ENCODE data around the gene CACNA1S. TPM values are rescaled to one million over a fixed set of nuclear protein-coding genes. Genes with fewer than 3 reads are reported as not detected.

CACNA1S gene
- polyA plus RNA-seq, 3 donors from 2014 or later: not detected

DNA sequence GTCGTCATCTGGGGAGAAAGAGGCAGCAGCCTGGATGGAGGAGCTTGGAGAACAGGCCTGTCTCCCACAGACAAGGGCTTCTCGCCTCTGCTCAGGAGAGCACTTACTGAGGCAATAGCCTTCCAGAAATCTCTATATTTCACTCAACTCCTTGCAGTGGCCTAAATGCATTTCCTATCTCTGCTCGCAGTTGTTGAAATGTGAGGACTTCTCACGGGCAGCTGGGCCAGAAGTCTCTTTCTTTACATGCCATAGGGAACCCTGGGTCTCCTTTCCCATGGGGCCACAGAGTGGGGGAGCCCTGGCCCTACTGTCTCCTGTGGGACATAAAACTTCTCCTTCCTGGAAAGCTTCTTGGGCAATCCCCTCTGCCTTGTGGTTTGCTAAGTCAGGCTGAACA is 45.2 kb downstream of the CACNA1S start:
- peaks cover 0 to 2% (median 0%) of the 10 kb centered on the region in 3 donors for H3K27me3 Mint-ChIP-seq (ENCODE audit: low read depth in 3 of 3)

DNA sequence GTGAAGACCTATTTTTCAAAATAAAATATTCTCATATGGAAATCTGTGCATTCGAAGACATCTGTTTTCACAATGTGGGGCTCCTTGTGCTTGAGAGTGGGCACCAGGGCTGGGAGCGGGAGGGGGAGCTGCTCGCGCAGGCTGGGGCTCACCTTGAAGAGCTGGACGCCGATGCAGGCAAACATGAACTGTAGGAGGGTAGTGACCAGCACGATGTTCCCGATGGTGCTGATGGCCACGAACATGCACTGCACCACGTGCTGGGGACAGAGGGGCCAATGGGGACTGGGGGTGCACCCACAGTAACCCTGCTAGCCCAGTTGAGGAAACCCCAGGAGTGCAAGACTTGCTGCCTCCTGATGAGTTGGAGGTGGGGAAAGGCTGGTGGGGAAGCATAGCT is 46.5 kb downstream of the CACNA1S start:
- Mint-ChIP-seq H3K9me3 (peaks cover 0 to 1% (median 0%) of the 10 kb centered on the region in 6 donors), H3K27me3 (ENCODE audit: low read depth in 3 of 3) (peaks cover 0 to 2% (median 0%) of the 10 kb centered on the region in 3 donors), H3K4me3 (no peak overlapping the region), H3K4me1 (no peaks in the 10 kb centered on the region), H3K36me3 (no peaks in the 10 kb centered on the region), H3K27ac (no peak overlapping the region)
- no peak for DNase-seq

More for the DNA sequence above, 45.2 kb downstream of the CACNA1S start:
- no peaks in the 10 kb centered on the region for H3K36me3 Mint-ChIP-seq
- no peak for DNase-seq
- no peak overlapping the region for H3K4me3 Mint-ChIP-seq
- H3K27ac Mint-ChIP-seq: no peak overlapping the region
- no peaks in the 10 kb centered on the region for H3K4me1 Mint-ChIP-seq
- H3K9me3 Mint-ChIP-seq: peaks cover 0 to 1% (median 0%) of the 10 kb centered on the region in 6 donors

DNA sequence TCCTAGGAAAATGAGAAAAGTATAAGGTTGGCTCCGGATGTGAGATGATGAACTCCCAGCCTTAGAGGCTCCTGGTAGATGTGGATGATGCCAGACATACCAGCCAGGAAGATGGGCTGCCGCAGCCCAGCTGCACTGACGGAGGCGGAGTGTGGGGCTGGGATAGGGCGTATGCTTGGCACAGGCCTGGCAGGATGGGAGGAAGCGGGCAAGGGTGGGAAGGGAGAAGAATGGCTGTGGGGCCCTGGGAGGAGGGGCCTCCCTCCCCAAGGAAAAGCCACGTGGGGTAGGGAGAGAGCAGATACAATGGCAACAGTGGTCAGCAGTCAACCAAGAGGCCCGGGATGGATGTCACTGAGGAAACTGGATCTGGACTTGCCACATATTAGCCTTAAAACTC is 47.4 kb downstream of the CACNA1S start:
- Mint-ChIP-seq H3K9me3 (peaks cover 0 to 1% (median 0%) of the 10 kb centered on the region in 6 donors), H3K4me1 (no peaks in the 10 kb centered on the region), H3K27me3 (ENCODE audit: low read depth in 3 of 3) (peaks cover 0 to 2% (median 0%) of the 10 kb centered on the region in 3 donors), H3K27ac (no peak overlapping the region), H3K4me3 (no peak overlapping the region), H3K36me3 (no peaks in the 10 kb centered on the region)
- no peak for DNase-seq

DNA sequence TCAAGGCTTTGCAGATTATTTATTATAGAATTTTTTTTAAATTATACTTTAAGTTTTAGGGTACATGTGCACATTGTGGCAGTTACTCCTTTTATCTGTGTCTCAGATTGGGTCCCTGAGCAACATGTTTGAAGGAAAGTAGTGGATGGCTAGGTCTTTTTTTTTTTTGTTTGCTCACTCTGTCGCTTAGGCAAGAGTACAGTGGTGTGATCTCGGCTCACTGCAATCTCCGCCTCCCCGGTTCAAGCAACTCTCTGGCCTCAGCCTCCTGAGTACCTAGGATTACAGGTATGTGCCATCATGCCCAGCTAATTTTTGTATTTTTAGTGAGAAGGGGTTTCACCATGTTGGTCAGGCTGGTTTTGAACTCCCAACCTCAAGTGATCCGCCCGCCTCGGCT is 49.1 kb downstream of the CACNA1S start:
- H3K4me1 Mint-ChIP-seq: no peaks in the 10 kb centered on the region
- H3K4me3 Mint-ChIP-seq: no peak overlapping the region
- no peak for DNase-seq
- H3K36me3 Mint-ChIP-seq: no peaks in the 10 kb centered on the region
- H3K27ac Mint-ChIP-seq: no peak overlapping the region
- H3K27me3 Mint-ChIP-seq (ENCODE audit: low read depth in 3 of 3): peaks cover 0 to 2% (median 0%) of the 10 kb centered on the region in 3 donors
- H3K9me3 Mint-ChIP-seq: peaks cover 0 to 1% (median 0%) of the 10 kb centered on the region in 6 donors

DNA sequence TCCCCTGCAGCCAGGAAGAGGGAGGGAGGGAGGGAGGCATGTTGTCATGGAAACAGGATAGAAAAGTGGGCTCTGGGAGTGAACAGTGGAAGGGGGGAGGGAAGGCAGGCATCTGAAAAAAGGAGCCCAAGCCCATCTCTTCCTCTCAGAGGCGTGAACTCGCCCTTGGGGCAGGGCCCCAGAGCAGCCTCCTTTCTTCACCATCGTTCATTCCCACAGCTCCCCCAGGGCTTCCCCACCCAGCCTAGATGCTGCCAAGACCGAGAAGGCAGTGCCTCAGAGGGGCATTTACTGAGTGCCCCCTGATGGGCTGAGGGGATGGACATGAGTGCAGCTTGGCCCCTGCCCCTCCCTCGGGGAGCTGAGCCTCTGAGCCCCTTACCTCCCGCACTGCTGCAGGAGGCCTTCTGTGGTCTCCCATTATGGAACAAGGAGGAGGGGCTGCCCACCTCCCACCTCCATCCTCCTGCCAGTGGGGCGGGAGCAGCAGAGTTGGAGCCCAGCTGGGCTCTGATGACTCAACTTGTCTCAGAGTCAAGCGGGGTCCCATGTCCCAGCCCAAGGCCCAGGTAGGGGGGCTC is 49.6 kb downstream of the CACNA1S start:
- Mint-ChIP-seq H3K27me3 (ENCODE audit: low read depth in 3 of 3) (peaks cover 0 to 2% (median 2%) of the 10 kb centered on the region in 3 donors), H3K4me1 (no peaks in the 10 kb centered on the region), H3K36me3 (no peaks in the 10 kb centered on the region), H3K27ac (no peak overlapping the region), H3K9me3 (peaks cover 0 to 1% (median 0%) of the 10 kb centered on the region in 6 donors), H3K4me3 (no peak overlapping the region)
- DNase-seq: no peak

DNA sequence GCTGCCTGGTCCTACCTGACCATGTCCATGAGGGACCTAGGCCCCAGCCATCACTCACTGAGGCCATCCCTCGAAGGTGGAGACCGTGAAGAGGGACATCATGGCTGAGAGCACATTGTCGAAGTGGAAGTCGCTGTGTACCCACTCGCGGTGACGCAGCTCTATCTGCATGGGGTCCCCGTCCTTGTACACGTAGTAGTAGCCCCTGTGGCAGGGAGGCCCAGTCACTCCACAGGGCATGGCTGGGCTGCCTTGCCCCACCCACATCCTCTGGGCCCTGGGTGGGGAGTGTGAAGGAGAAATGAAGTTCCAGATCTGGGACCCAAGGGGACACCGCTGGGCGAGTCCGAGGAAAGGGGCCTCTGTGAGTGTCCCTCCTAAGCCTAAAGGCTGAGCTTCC is 50.3 kb downstream of the CACNA1S start:
- no peaks in the 10 kb centered on the region for H3K4me1 Mint-ChIP-seq
- no peak overlapping the region for H3K27ac Mint-ChIP-seq
- H3K27me3 Mint-ChIP-seq (ENCODE audit: low read depth in 3 of 3): peaks cover 0 to 2% (median 2%) of the 10 kb centered on the region in 3 donors
- no peaks in the 10 kb centered on the region for H3K36me3 Mint-ChIP-seq
- peaks cover 0 to 1% (median 0%) of the 10 kb centered on the region in 6 donors for H3K9me3 Mint-ChIP-seq
- no peak for DNase-seq
- no peak overlapping the region for H3K4me3 Mint-ChIP-seq

DNA sequence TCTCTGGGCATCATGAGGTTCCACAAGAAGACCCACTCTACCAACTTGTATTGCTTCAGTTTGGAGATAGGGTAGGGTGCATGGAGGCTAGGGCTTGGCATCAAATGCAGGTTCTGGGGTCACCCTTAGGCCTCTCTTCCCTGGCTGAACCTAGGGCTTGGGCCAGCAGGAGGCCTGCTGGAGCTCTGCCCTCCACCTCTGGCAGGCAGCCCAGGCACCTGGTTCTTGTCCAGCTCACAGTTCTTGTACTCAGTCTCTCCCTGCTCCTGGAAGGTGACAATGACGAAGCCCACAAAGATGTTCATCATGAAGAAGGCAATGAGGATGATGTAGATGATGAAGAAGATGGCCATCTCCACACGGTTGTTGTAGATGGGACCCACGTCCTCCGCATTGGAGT is 51.2 kb downstream of the CACNA1S start:
- Mint-ChIP-seq H3K27me3 (ENCODE audit: low read depth in 3 of 3) (peaks cover 0 to 2% (median 2%) of the 10 kb centered on the region in 3 donors), H3K9me3 (peaks cover 0 to 1% (median 0%) of the 10 kb centered on the region in 6 donors), H3K36me3 (no peaks in the 10 kb centered on the region)

DNA sequence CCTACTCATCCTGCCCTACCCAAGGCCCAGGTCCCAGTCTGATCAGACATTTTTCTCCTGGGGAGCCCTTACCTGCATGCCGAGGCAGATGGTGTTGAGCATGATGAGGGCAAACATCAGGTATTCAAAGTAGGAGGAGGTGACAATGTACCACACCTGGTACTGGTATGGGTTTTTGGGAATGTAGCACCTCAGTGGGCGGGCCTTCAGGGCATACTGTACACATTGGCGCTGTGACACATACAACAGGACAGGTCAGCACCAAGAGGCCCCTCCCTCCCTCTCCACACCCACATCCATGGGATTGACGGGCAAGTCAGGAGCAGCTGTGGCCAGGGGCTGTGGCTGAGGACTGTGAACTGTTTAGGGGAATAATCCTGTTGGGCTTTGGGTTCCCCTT is 51.6 kb downstream of the CACNA1S start:
- H3K4me3 Mint-ChIP-seq: no peak overlapping the region
- no peak for DNase-seq
- H3K4me1 Mint-ChIP-seq: no peaks in the 10 kb centered on the region
- no peaks in the 10 kb centered on the region for H3K36me3 Mint-ChIP-seq
- peaks cover 0 to 5% (median 2%) of the 10 kb centered on the region in 3 donors for H3K27me3 Mint-ChIP-seq (ENCODE audit: low read depth in 3 of 3)
- H3K9me3 Mint-ChIP-seq: peaks cover 0 to 1% (median 0%) of the 10 kb centered on the region in 6 donors
- no peak overlapping the region for H3K27ac Mint-ChIP-seq

More for the DNA sequence above, 51.2 kb downstream of the CACNA1S start:
- H3K4me1 Mint-ChIP-seq: no peaks in the 10 kb centered on the region
- no peak overlapping the region for H3K27ac Mint-ChIP-seq
- DNase-seq: no peak
- no peak overlapping the region for H3K4me3 Mint-ChIP-seq

DNA sequence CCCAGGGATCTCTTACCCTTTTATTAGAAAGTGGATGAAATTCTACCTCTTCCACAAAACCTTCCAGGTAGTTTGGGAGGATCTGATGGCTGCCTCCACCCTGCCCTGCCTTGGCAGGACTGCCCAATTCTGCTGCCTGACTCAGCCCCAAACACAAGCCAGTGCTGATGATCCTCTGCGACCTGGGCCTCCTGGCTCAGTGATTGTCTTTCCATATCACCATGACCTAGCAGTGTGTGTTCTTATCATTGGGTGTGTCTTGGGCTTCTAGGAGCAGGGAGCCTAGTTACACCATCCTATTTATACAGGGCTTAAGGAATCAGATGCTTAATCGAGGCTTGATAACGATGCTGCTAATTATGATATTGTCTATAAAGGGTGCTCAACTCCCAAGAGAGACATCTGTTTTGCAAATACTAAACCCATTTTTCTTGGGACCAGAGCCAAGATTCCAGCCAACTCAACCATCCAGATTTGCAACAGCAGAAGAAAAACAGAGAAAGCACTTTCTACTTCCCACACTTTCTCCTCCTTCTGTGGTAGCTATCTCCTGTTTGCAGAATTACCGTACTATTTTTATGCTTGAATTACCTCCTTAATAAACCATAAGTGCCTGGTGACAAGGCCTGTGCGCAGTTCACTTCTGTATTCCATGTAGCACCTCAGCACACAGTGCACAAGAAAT is 52.2 kb downstream of the CACNA1S start:
- Mint-ChIP-seq H3K27me3 (ENCODE audit: low read depth in 3 of 3) (peaks cover under 1 to 6% (median 2%) of the 10 kb centered on the region in 3 donors), H3K9me3 (peaks cover 0 to 1% (median 0%) of the 10 kb centered on the region in 6 donors), H3K27ac (no peak overlapping the region), H3K36me3 (no peaks in the 10 kb centered on the region), H3K4me1 (no peaks in the 10 kb centered on the region), H3K4me3 (no peak overlapping the region)
- no peak for DNase-seq

DNA sequence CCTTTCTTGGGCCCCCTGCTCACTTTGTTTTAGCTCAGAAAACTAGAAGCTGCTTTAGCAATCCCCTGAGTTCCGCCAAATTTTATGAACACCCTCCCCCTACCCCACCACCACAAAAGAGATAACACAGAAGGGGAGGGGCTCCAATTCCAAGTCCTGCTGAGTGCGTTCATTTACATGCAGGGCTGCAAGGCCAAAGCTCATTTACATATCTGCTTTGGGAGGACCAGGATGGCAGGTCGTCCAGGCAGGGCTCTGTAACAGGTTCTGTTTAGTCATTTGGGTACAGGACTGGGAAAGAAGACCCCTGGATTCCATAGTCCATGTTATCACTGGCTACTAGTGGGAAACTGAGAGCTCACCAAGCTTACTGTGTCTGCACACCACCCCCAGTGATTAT is 52.8 kb downstream of the CACNA1S start:
- Mint-ChIP-seq H3K36me3 (no peaks in the 10 kb centered on the region), H3K27me3 (ENCODE audit: low read depth in 3 of 3) (peaks cover 1 to 4% (median 2%) of the 10 kb centered on the region in 3 donors), H3K27ac (no peak overlapping the region), H3K4me3 (no peak overlapping the region), H3K4me1 (no peaks in the 10 kb centered on the region), H3K9me3 (peaks cover 0 to 1% (median 0%) of the 10 kb centered on the region in 6 donors)
- DNase-seq: no peak

DNA sequence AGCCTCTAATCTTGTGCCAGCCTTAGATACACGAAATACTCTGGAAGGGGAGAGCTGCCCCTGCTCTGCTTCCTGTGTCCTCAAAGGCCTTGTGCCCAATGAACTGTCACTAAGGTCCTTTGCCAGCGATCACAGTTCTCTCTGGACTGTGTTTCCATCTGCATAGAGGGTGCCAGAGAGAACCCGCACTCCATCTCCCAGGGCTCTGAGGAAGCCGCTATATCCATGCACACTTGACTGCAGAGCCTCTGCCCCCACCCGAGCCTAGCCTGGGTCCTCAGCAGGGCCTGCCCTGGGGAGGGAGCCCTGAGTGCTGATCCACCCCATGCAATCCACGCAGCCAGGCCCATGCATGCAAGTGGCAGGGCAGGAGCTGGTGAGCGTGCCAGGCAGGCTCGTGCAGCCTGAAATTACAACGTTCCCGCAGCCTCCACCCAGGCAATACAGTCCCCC is 58.1 kb downstream of the CACNA1S start:
- H3K4me3 Mint-ChIP-seq: no peak overlapping the region
- H3K36me3 Mint-ChIP-seq: no peaks in the 10 kb centered on the region
- no peak overlapping the region for H3K27ac Mint-ChIP-seq
- H3K4me1 Mint-ChIP-seq: no peaks in the 10 kb centered on the region
- no peak for DNase-seq
- H3K27me3 Mint-ChIP-seq (ENCODE audit: low read depth in 3 of 3): peaks cover 1 to 6% (median 4%) of the 10 kb centered on the region in 3 donors
- H3K9me3 Mint-ChIP-seq: no peaks in the 10 kb centered on the region

DNA sequence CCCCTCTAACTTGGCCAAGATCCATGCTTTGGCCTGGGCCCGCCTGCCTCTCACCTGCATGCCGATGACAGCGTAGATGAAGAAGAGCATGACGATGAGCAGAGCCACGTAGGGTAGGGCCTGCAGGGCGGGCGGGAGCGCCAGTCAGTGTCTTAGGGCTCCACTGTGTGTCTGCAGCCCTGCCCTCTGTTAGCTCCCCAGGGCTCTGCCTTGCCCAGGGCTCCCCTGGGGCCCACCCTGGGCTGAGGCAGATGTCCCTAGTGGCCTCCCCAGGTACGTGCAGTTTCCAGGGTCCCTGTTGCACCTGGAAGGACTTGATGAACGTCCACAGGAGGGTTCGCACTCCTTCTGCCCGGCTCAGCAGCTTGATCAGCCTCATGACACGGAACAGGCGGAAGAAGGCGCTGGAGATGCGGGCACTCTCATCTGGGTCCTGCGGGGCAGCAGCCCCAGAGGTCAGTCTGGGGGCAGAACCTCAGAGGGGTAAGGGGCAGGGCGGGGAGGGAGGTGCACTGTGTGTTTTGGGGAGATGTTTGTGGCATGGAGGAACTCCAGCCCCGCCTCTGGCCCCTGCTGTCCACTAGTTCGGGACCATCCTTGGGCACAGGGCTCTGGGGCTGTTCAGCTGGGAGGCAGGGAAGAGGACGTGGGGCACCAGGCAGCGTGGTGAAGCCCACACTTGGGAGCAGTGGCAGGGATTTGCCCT is 58.9 kb downstream of the CACNA1S start:
- Mint-ChIP-seq H3K4me3 (no peak overlapping the region), H3K27me3 (ENCODE audit: low read depth in 3 of 3) (peaks cover 1 to 6% (median 4%) of the 10 kb centered on the region in 3 donors), H3K36me3 (no peaks in the 10 kb centered on the region), H3K9me3 (no peaks in the 10 kb centered on the region), H3K4me1 (no peaks in the 10 kb centered on the region), H3K27ac (no peak overlapping the region)
- DNase-seq: no peak

DNA sequence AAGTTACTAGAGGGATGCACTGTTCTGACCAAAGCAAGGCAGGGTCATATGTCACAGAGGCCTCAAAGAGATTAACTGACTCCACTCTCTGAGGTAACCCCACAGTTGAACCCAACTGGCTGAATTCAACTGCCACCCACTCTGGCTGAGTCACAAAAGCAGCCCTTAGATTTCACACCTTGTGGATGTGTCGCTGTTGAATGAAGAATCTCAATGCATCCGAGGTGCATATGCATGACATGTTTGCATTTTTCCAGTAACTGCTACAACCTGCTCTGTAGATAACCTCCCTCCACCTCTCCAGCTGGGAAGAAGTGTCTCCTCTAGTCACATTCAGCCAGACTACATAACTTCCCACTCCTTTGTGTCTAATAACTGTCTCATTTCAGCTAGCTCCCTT is 60.8 kb downstream of the CACNA1S start:
- no peaks in the 10 kb centered on the region for H3K36me3 Mint-ChIP-seq
- H3K27ac Mint-ChIP-seq: no peak overlapping the region
- no peak for DNase-seq

More for the DNA sequence above, 60.8 kb downstream of the CACNA1S start:
- Mint-ChIP-seq H3K4me1 (no peaks in the 10 kb centered on the region), H3K27me3 (ENCODE audit: low read depth in 3 of 3) (peaks cover 4 to 5% (median 4%) of the 10 kb centered on the region in 3 donors), H3K9me3 (no peaks in the 10 kb centered on the region), H3K4me3 (no peak overlapping the region)
